Esophagus muscularis mucosa (tissue), 3 donors: ENCODE measurements around the gene SH3BP5L.

Experiments
- CTCF ChIP-seq, 3 experiments: fragments of 200-600 bp in 2 of 3; fragments of 450-650 bp in 1 of 3; sonication (generic) in 2 of 3; IDR thresholded peaks; one replicate each; pipeline ENCODE4 v1.5.1; 2017 to 2019; ENCODE audit warnings: antibody characterized with exemption in 3 of 3, mild to moderate bottlenecking in 2 of 3, moderate library complexity in 1 of 3
- POLR2AphosphoS5 ChIP-seq, 2 donors: sonication (generic); formaldehyde crosslinking; IDR thresholded peaks; one replicate each; pipeline ENCODE4 v1.6.1; 2017; ENCODE audit warnings: antibody characterized with exemption in 2 of 2

- TF ChIP-seq CTCF (IDR thresholded peaks at IDR 0.05), result peak; percentile 56 to 65 (median 60)
- TF ChIP-seq POLR2AphosphoS5 (IDR thresholded peaks at IDR 0.05), result peak; percentile 72 to 92
Measured at GRCh38 chr1:248825909-248826760, at the start of gene SH3BP5L.
